Fibroblast of pulmonary artery (primary cell): ENCODE data around the gene NOL4L.
"Not testable (repeated sequence)": the region's sequence is repeated elsewhere in the genome, so short reads cannot be mapped to it uniquely, and the experiment has no call there.

Experiments
- DNase-seq: peaks from one replicate; pipeline ENCODE4 v3.0.0-alpha.2; 2010; ENCODE audit warnings: low read depth
- H3K4me3 ChIP-seq: replicated peaks from 2 replicates; pipeline ENCODE4 v1.5.1; 2011; ENCODE audit warnings: low read depth, mild to moderate bottlenecking, control low read depth, low read length, moderate library complexity
- CTCF ChIP-seq: IDR thresholded peaks from 2 replicates; pipeline ENCODE4 v1.5.1; 2011; ENCODE audit warnings: mild to moderate bottlenecking, control low read depth, low read length, inconsistent platforms; ENCODE audit errors: missing control alignments

The NOL4L gene

GRCh38 chr20:32468313-32468640 is 116.9 kb downstream of the NOL4L start:
- no peak overlapping the region for H3K4me3 ChIP-seq
- TF ChIP-seq CTCF: no peak
- no peak for DNase-seq

GRCh38 chr20:32467506-32468312 is 117.4 kb downstream of the NOL4L start:
- no peak for DNase-seq
- no peak for TF ChIP-seq CTCF
- no peak overlapping the region for H3K4me3 ChIP-seq

GRCh38 chr20:32466739-32467505 is 118.2 kb downstream of the NOL4L start:
- DNase-seq: no peak
- no peak for TF ChIP-seq CTCF
- no peak overlapping the region for H3K4me3 ChIP-seq

GRCh38 chr20:32465901-32466675 is 119.0 kb downstream of the NOL4L start:
- not testable (repeated sequence) for DNase-seq, H3K4me3 ChIP-seq

GRCh38 chr20:32465092-32465900 is 119.8 kb downstream of the NOL4L start:
- H3K4me3 ChIP-seq: no peak overlapping the region
- TF ChIP-seq CTCF: no peak
- DNase-seq: peak; percentile 85

- TF ChIP-seq CTCF: no peak
- H3K4me3 ChIP-seq: no peak overlapping the region
- DNase-seq: no peak
These were observed 120.6 kb downstream of the NOL4L start for GRCh38 chr20:32464401-32465091.
